ENCODE data around the gene MGMT.

MGMT gene

GRCh38 chr10:129689671-129690071 is 222.6 kb downstream of the MGMT start:
- no peak for DNase-seq (ENCODE audit: low read depth in 3 of 3)

DNA sequence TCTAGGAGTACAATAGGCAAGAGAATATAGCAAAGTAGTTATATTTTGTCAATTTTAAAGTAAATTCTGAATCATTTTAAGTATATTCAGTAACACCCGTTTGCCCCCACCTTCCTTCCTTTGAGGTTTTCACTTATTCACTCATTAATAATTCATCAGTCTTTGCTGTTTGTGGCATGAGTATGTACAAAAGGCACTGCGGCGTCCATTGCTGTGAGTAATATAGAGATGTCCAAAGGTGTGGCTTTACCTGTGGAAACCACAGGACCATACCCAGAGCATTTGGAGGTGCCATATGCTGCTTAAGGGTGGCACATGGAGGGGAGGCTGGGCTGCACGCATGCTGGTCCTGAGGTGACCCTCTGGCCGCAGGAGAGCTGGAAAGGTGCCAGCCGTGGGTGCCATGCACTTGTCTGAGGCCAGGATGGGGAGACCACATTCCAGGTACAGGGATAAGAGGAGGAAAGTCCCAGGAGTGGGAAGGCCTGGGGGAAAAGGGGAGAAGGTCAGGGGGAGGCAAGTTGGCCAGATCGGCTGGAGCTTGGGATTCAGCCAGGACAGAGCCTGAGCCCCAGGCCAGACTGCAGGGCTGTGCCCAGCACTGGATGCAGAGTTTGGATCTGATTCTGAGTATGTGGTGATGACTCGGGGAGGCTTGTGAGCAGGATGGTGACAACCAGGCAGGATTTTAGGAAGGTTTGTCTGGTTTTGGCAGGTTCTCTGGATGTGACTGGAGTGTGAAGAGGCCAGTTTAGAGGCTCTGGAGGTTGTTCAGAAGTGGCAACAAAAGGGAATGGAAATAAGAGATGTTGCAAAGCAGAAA is 223.4 kb downstream of the MGMT start:
- DNase-seq (ENCODE audit: low read depth in 3 of 3), result no peak

DNA sequence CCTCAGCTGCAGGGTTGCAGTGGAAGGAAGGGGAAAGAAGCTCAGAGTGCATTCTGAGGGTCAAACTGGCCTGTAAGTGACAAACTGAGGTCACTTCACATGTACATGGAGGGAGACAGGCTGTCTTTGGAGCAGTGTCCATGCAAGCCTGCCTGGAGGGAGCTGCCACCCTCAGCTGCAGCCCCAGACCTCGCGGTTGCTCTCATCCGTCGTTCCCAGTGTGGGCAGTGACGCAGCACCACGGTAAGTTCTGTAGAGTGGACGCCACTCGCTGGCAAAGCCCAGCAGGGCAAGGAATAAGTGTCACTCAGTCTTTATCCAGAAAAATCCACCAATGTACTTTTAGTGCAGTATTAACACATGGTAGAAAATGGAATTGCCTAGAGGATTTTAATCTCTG is 225.7 kb downstream of the MGMT start:
- DNase-seq (ENCODE audit: low read depth in 3 of 3), result no peak

DNA sequence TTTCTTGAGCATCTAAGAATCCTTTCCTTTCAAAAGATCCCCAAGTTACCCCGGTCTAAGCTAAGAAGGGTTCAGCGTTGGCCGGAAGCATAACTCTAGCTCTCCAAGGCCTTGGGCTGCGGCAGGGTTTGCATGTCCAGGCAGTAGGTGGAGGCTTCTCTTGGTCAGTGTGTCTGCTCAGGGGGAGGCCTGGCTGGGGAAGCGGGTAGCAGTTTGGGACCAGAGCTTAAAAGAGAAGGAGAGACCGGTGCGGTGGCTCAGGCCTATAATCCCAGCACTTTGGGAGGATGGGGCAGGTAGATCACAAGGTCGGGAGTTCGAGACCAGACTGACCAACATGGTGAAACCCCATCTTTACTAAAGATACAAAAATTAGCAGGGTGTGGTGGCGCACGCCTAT is 226.3 kb downstream of the MGMT start:
- no peak for DNase-seq (ENCODE audit: low read depth in 3 of 3)

- no peak for DNase-seq (ENCODE audit: low read depth in 3 of 3)
Measured at GRCh38 chr10:129694184-129694583, 227.1 kb downstream of the MGMT start.

DNA sequence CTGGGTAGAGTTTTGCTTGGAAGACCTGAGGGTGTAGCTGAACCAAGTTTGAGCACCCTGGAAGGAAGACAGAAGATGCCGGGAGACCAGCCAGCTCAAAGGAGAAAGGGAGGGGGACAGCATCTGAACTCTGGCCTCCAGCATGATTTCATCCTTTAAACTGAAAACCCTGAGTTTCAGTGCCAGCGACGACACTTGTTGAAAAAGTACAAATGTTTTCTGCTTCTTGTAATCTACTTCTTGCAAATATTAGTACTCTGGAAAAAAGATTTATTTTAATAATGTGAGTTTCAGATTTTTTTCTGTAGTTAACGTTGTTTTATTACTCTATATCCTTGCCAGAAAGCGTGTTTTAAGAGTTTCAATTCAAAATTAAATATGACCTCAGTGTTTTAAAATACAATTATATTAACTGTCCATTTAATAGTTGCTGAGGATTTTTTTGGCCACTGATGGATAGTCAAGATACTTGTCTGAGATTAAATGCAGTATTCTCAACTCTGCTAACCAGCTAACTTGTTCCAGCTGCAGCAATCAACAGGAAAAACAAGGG is 227.7 kb downstream of the MGMT start:
- DNase-seq (ENCODE audit: low read depth in 3 of 3), result no peak

- no peak for DNase-seq (ENCODE audit: low read depth in 3 of 3)
Measured at GRCh38 chr10:129695671-129696070, 228.6 kb downstream of the MGMT start.

GRCh38 chr10:129696636-129697035 is 229.6 kb downstream of the MGMT start:
- DNase-seq (ENCODE audit: low read depth in 3 of 3), result no peak

DNA sequence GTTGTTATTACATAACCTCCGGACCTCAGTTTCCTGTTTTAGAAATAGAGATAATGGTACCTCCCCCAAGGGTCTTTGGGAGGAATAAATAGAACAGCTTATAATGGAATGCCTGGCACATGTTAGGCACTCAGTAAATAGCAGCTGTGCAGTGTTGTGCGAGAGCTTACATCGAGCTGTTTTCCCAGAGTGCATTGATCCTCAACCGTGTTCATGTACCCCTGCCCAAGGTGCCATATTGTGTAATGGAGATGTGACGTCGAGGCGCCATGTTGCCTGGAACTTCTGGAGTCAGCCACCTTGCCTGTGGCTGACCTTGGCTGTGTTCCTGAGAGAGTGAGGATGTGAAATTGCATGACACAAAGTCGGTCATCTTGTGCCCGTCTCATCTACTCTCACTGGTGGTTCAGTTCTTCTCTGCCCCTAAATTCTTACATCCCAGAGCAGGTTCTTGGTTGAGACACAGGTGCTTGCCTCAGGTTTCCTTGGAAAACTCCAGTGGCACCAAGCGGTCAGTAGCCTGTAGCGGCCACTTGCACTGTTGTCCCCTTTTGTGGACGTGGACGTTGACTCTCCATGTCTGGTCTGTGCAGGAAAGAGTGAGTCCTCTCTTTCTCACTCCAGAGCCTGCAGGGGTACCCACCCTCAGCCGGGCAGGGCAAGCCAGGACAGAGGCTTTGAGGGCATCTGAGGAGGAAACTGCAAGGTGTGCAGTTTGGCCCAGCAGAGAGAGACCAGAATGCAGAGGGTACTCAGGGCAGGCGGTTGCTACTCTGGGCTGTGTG is 230.6 kb downstream of the MGMT start:
- no peak for DNase-seq (ENCODE audit: low read depth in 3 of 3)

DNA sequence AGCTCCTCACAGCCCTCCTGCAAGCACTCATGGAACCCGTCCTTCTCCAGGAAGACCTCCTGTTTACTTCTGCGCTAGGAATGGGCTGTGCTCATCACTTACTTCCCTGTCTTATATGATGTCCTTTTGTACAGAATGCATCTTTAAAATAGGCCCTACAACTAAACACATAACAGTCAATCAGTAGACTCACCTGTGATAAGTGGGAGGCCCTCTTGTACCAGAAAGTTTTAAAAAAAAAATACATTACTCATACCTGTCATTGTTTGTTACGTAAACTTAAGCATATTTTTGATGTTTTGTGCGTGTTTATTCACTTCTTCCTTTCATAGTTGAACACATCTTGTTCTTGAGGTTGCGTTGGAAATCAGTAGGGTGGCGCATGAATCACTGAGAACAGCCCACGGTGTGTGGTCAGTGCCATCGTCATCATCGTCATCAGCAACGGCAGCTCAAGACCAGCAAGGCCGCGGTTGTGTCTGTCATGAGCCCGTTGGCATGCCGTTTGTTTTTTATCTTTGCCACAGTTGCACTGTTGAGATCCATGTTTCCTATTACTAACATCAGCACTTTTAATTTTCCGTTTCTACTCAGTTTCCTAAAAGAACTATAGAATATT is 232.8 kb downstream of the MGMT start:
- DNase-seq (ENCODE audit: low read depth in 3 of 3), result no peak

GRCh38 chr10:129702605-129703004 is 235.6 kb downstream of the MGMT start:
- no peak for DNase-seq (ENCODE audit: low read depth in 3 of 3)

DNA sequence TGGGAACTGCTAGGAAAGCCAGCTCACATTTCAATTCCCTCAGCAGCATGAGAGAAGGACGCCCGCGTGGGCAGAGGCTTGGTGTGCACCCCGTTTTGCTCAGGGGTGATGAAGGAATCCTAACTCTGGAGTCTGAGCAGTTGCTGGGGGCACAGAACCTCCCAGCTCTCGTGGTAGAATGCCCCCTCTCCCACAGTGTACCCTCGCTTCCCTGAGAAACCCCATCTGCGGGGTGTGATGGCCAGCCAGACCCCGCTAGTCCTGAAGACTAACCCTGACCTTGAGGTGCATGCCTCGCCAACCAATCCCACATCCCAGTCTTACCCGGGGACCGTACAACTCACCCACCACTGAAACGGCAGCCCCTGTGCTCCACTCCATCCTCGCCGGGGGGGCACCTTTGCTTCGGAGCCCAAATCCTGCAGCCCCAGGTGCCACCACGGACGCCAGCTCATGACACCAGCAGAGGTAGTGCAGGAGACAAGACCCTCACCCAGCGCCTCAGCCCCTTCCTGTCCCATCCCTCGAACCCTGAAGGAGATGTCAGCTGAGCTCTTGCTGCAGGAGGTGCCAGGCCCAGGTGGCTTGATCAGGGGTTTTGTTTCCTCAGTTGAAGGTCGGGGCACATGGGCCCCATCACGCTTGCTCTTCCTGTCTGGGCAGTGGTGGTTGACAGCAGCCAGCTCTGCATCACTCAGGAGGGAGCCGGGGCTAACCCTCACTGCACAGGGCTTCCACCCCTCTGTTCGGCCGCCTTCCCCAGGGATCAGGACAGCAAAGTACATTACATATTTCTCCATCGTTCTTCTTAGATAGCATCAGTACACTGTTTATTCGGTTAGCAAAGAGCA is 236.5 kb downstream of the MGMT start:
- DNase-seq (ENCODE audit: low read depth in 3 of 3), result no peak

DNA sequence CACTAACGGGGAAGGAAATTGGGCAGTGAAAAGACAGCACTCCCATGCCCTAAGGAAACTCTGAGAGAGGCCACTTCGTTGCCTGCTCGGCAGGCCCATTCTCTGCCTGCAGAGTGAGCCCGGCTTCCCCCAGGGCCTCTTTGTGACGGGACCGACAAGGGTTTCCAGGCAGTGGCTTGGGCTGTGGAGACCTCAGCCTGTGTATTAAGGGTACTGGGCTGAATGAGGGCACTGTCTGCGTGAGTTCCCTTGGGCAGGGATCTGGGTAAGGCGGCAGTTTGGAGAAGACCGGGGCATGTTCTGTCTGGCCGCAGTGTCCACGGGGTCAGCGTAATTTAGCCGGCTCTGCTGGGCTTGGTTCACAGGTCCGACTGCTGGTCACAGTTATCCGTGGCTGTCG is 237.2 kb downstream of the MGMT start:
- no peak for DNase-seq (ENCODE audit: low read depth in 3 of 3)

- no peak for DNase-seq (ENCODE audit: low read depth in 3 of 3)
Measured at GRCh38 chr10:129704786-129705525, 237.9 kb downstream of the MGMT start.

DNA sequence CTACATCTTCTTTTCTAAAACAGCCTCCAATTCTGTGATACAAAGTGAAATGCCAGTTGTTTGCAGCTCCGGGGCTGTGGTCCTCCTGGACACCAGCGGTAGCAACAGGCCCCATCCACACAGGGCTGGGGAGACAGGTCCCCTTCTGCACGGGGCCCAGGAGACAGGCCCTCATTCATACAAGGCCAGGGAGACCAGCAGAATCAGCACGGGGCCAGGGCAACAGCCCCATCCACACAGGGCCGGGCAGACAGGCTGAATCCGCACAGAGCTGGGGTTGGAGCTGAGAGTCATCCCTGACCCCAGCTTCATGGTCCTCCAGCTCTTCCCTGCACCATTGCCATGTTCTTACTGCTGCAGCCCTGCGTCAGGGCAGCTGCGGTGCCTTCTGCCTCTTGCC is 238.6 kb downstream of the MGMT start:
- no peak for DNase-seq (ENCODE audit: low read depth in 3 of 3)

DNA sequence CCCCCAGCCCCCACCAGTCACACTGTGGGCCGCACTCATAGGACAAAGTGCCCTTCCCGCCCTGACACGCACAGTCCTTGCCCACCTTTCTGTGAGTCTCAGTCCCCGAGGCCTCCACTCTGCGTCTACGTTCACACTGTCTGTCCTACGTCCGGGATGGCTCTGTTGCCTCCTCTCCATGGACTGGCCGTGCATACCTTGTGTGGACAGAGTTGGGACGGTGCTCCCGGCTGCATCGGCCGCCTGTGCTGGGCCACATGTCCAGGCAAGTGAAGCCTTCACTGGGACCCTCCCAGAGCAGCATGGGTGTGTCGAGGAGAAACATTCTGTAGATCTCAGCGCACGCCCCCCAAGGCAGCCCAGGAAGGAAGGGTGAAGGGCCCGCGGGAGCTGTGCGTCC is 239.0 kb downstream of the MGMT start:
- no peak for DNase-seq (ENCODE audit: low read depth in 3 of 3)

DNA sequence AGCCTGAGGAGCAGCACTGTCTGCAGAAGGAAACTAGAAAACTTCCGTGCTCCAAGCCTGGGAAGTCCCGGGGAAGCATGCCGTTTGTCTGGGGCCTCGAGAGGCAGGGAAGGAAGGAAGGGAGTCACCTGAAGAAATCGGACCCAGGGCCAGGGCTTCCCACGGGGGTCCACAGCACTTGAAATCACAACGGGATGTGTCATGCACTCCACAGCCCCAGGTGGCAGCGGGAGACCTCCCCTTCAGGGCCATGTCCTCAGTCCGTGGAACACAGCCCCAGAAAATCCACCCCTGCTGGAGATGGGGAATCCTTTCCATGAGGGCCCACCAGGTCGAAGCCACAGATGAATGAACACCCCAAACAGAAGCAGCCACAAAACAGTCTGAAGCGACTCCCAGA is 239.5 kb downstream of the MGMT start:
- DNase-seq (ENCODE audit: low read depth in 3 of 3), result no peak

- no peak for DNase-seq (ENCODE audit: low read depth in 3 of 3)
Measured at GRCh38 chr10:129707406-129708388, 240.7 kb downstream of the MGMT start.

- DNase-seq (ENCODE audit: low read depth in 3 of 3), result no peak
Measured at GRCh38 chr10:129709101-129709500, 242.1 kb downstream of the MGMT start.

Data from stimulated activated CD4-positive, alpha-beta T cell treated with anti-CD3 and anti-CD28 coated beads, TNF-alpha, amount 100 ng/mL, for 4 hours (primary cell).